HG03442 (cell line): ENCODE measurements around the gene CYP8B1.

Experiments used
- ATAC-seq: cut with Tn5 transposase; IDR thresholded peaks from one replicate; pipeline ENCODE4 v1.9.1; 2021; ENCODE audit warnings: mild to moderate bottlenecking, moderate library complexity; ENCODE audit not compliant: unreplicated experiment

CYP8B1 gene, protein sequence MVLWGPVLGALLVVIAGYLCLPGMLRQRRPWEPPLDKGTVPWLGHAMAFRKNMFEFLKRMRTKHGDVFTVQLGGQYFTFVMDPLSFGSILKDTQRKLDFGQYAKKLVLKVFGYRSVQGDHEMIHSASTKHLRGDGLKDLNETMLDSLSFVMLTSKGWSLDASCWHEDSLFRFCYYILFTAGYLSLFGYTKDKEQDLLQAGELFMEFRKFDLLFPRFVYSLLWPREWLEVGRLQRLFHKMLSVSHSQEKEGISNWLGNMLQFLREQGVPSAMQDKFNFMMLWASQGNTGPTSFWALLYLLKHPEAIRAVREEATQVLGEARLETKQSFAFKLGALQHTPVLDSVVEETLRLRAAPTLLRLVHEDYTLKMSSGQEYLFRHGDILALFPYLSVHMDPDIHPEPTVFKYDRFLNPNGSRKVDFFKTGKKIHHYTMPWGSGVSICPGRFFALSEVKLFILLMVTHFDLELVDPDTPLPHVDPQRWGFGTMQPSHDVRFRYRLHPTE

DNA sequence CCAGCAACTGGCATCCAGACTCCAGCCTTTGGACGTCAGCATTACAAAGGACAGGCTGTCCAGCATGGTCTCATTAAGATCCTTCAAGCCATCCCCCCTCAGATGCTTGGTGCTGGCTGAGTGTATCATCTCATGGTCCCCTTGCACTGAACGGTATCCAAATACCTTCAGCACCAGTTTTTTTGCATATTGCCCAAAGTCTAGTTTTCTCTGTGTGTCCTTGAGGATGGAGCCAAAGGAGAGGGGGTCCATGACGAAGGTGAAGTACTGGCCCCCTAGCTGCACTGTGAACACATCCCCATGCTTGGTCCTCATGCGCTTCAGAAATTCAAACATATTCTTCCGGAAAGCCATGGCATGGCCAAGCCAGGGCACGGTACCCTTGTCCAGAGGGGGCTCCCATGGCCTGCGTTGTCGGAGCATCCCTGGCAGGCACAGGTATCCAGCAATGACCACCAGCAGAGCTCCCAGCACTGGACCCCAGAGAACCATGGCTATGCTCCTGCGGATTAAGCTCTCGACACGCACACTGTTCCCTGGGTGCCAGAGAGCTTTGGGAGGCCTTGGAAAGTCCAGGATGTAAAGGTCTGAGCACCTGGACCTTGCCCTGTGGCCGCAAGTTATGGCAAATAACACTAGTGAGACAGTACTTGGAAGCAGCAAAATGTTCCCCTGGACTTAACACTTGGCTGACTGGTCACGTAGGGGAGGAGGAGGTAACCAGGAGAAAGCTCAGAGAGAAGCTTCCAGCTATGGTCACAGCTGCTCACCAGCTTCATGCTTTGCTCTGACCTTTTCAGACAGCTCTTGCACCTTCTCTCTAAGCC, at the start of gene CYP8B1:
CYP8B1 (minus strand) TSS at position 555 of the 827 bp plus-strand sequence; CDS start at position 492, 63 bp downstream.
- no peak for ATAC-seq

DNA sequence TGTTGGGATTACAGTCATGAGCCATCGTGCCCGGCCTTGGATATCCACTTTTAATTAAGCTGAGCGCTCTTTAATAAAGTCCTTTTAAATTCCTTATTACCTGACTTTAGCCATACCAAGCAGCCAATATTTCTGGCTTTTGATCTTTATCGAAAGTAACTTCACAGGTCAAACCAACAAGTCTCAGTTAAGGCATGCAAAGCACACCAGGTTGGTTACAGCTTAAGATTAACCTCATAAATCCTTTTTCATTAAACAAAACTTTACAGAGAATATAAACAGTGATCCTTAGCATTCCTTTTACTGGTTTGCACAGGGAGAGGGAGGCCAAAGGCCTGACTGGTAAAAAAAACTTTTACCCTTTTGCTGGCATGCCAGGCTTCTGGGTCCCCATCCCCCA, 47.9 kb upstream of the CYP8B1 start:
- ATAC-seq: no peak

DNA sequence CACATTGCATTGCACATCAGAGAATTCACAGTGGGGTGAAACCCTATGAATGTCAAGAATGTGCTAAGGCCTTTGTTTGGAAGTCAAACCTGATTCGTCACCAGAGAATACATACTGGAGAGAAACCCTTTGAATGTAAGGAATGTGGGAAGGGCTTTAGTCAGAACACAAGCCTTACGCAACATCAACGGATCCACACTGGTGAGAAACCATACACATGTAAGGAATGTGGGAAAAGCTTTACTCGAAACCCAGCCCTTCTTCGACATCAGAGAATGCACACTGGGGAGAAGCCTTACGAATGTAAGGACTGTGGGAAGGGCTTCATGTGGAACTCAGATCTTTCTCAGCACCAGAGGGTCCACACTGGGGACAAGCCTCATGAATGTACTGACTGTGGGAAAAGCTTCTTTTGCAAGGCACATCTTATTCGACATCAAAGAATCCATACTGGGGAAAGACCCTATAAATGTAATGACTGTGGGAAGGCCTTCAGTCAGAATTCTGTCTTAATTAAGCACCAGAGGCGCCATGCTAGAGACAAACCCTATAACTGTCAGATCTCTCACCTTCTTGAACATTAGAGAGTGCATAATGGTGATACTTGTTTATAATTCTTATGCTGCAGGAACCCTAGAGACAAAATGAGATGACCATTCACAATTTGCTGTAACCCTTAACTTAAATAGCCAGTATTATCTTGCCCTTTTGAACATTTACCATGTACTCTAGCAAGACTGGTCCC, 39.3 kb upstream of the CYP8B1 start:
- ATAC-seq: no peak

DNA sequence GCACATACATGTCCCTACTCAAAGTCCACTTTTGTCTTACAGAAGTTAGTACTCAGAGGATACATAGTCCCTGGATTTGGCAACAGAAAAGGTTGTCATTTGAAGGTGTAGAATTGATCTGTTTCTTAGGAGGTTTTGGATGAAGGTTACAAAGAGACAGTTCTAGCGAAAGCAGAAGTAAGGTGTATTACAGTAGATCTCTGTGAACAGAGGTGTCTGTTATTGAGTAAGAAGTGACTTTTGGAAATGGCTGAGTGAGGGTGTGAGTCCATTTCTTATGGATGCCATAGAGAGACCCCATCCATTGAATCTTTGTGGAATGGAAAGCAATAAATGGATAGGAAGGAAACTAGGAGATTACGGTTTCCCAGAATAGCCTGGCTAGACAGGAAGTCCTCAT, 35.9 kb upstream of the CYP8B1 start:
- no peak for ATAC-seq

DNA sequence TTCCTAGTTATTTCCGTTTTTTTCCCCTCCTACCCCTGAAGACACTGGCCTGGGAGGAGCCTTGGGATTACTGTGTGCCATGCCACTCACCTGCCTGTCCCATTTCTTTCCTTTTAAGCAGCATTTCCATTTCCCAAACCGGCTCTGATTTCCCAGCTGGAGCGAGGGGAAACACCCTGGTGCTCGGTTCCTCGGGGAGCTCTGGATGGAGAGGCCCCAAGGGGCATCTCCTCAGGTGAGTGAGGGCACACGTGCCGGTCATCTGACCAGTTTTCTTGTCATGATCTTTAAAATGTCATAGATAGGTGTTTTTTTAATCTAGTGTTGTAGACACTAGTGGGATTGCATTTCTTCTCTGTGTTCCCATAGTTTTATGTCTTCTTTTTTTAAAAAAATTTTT, 33.0 kb upstream of the CYP8B1 start:
- ATAC-seq: no peak

DNA sequence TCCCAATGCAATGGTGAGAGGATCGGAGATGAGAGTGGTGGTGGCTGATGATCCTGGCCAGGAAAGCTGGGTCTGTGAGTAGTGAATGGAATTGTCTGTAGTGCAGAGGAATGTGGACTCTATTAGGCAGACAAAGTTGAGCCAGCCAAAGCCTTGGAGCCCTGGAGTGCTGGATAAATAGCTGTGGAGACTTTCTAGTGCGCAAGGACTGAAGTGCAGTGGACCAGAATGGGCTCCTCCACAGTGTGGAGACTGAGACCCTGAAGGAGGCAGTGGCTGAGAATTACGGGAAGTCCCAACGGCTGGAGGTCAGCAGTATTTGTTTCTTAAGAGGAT, 31.1 kb upstream of the CYP8B1 start:
- no peak for ATAC-seq

DNA sequence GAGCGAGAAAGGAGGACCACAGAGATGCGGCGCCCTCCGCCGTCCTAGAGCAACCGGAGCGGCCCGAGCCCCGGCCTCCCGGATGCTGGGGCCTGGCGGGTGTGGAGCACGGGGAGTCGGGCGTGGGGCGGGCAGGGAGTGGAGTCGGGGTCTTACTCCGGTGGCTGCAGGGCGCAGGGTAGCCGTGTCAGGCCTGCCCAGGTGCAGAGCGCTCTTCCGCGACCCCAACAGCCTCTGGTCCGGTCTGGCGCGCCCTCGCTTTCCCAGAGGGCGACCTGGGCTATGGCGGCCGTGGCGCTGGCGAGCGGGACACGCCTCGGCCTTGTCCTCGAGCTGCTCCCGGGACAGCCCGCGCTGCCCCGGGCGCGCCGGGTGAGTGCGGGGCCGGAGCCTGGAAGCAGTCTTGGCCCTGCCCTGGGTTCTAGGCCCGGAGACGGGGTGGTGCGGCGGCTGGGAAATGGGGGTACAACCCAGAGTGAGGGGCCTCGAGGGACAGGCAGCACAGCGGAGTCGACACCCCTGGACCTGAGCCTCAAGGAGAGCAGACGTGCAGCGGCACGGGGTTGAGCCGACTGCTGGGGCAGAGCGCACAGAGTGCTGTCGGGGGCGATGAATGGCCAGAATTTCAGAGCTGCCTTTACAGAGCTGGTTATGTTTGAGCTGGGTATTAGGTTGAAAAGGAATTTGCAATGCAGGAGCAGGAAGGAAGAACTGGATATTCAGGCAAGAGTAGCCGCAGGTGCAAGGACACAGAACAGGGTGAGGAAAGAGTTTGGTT, 30.6 kb upstream of the CYP8B1 start, which contains the start of gene ZNF662:
ZNF662 (plus strand) TSS at position 73 of the 778 bp plus-strand sequence. CDS start 1,973 bp downstream, outside the sequence.
- no peak for ATAC-seq

DNA sequence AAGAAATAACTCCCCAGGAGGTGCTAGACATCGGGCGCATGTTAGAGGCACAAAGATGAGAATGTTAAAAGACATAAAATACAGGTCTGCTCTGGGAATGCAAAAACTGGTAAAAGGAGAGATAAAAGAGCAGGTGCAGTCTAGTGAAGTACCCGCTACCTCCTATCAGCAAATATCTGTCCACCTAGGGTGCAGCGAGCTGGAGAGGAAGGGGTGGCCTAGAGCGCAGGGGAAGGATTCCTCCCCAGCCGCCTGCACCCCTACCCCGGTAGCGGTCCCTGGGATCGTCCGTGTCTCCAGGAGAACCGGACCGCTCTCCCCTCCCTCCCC, 30.0 kb upstream of the CYP8B1 start:
- ATAC-seq: no peak

DNA sequence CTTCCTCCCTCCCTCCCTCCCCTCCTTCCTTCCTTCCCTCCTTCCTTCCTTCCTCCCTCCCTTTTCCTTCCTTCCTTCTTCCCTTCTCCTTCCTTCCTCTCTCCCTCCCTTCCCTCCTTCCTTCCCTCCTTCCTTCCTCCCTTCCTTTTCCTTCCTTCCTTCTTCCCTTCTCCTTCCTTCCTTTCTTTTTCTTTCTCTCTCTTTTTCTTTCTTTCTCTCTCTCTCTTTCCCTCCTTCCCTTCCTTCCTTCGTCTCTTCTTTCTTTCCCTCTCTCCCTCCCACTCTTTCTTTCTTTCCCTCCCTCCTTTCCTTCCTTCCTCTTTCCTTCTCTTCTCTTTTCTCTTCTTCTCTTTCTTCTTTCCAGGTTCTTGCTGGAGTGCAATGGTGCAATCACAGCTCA, 28.4 kb upstream of the CYP8B1 start:
- ATAC-seq: no peak

DNA sequence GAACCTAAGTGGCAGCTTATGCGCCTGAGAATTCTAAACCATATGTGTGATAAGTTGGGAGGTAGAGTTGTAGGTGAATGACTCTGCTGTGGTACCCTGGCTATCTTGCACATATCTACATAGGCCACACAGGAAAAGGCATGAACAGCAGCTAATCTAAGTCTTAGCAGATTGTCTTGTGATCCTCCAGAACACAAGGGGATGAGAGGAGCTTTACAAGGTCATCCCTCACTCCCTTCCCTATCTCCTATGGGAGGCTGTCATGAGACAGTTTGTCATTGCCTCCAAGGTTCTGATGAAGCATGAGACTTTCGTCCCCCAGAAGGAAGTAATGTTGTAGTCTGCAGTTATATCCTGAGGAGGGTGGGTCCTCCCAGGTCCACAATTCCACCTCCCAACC, 26.6 kb upstream of the CYP8B1 start:
- ATAC-seq: no peak

DNA sequence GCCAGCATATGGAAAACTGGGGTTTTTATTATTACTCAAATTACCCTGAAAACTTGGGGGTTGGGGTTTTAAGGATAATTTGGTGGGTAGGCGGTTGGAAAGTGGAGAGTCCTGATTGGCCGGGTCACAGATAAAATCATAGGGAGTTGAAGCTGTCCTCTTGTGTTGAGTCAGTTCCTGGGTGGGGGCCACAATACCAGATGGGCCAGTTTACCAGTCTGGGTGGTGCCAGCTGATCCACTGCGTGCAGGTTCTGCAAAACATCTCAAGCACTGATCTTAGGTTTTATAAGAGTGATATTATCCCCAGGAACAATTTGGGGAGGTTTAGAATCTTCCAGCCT, 25.4 kb upstream of the CYP8B1 start:
- ATAC-seq: no peak

DNA sequence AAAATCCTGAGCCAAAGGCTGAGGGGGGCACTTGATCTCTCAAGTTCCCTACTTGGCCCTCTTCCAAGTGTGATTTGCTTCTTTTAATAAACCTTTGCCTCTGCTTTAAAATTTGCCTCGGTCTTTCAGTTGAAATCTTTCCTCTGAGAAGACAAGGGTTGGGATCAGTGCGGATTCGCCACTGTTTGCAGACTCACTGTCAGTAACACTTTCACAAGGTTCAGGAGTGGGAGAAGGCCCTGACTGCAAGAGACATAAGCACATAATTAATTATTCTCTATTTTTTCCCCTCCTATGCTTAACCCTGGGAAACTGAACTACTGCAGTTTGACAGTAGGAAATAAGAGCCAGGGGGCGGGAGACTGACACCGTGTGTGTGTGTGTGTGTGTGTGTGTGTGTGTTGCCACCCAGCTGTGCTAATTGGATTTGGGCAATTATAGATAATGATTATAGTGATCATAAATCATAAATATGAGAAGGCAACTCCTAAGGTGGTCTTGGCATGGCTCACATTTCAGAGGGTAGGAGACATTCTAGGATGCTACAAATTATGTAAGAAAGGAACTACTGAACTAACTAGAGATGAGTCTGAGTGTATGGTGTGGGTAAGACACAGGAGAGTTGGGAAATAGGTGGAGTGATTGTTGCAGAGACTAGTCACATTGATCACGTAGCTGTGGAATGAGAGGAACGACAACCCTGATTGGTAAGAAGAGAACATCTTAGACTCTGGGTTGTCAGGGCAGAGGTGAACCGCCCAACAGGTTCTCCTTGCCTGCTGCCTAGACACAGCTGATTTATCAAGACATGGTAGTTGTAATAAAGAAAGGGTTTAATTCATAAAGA, 24.8 kb upstream of the CYP8B1 start:
- ATAC-seq: no peak

DNA sequence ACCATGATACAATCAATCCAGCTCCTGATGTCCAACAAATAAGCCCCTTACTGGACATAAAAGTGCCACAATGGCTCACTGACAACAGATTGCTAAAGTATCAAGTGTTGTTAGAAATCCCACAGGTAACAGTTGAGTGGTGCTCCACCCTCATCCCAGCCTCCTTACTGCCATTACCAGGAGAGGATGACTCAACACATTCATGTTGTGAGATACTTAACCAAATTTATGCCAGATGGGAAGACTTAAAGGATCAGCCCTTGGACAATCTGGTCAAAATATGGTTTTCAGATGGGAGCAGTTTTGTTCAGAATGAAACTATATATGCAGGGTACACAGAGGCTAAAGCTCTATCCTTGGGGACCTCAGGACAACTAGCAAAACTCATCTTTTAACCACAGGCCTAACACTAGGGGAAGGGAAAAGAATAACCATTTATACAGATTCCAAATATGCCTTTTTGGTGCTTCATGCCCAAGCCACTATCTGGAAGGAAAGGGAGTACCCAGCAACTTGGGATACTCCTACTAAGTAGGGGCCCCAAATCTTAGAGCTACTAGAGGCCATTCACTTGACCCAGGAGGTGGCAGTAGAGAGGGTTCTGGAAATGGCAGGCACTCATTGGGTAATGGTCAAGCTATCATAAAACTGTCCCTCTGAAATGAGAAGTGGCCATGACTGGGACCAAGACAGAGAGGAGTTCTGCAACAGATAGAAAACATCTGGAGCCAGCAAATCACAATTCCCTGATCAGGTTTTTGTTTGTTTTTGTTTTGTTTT, 23.4 kb upstream of the CYP8B1 start:
- no peak for ATAC-seq

DNA sequence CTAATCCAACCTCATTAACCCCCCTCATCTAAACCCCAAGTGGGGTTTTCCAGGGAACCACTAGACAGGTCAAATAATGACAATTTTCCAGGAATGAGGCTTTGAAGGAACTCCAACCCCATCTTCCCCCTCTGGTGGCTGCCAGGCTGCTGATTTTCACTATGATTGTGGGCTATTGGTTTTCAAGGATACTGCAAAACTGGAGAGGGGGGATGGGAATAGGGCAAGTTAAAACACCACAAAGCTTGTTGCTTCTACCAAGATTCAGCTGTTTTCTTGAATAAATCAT, 19.8 kb upstream of the CYP8B1 start:
- ATAC-seq: no peak

DNA sequence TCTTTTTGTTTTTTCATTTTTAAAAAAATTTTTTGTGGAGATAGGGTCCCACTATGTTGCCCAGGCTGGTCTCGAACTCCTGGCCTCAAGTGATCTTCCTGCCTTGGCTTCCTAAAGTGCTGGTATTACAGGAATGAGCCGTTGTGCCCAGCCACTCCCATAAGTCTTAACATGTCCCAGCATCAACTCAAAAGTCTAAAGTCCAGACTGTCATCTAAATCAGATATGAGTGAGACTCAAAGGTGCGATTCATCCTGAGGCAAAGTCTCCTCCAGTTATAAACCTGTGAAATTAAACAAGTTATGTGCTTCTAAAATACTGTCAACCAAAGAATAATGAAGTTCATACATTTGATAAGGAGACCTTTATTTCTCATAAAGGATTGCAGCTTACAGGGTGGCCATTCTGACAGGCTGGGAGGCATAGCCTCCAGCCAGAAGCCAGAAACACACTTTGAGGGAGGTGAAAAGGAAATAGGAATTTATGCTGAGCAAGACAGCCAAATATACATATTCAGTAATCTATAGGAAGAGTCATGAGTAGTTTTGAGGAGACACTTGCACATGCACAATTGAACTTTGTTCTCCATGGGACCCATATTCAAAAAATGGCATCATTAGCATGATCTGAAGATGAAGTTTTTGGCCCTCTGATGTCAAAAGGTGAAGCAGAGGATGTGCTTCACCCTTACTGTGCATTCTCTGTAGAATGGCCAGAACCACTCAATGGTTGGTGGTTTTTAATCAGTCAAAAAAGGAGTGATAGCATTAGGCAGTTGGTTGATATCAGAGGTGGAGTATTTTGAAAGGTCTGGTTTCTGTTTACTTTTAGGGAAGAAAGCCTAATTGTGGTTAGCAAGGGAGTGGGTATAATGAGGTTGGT, 19.3 kb upstream of the CYP8B1 start:
- no peak for ATAC-seq

DNA sequence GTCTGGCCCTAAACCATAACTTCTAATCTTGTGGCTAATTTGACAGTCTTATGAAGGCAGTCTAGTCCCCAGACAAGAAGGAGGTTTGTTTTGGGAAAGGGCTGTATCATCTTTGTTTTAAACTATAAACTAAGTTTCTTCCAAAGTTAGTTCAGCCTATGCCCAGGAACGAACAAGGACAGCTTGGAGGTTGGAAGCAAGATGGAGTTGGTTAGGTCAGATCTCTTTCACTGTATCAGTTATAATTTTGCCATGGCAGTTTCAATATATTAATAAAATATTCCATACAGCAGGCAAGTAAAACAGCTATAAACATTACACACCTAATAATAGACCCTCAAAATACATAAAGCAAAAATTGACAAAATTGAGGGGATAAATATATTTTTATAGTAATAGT, 17.1 kb upstream of the CYP8B1 start:
- ATAC-seq: no peak

DNA sequence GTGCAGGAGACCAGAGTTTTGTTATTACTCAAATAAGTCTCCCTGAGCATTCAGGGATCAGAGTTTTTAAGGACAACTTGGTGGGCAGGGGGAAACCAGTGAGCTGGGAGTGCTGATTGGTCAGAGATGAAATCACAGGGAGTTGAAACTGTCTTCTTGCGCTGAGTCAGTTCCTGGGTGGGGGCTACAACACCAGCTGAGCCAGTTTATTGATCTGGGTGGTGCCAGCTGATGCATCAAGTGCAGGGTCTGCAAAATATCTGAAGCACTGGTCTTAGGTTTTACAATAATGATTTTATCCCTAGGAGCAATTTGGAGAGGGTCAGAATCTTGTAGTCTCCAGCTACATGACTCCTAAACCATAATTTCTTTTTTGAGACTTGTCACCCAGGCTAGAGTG, 16.5 kb upstream of the CYP8B1 start:
- no peak for ATAC-seq

DNA sequence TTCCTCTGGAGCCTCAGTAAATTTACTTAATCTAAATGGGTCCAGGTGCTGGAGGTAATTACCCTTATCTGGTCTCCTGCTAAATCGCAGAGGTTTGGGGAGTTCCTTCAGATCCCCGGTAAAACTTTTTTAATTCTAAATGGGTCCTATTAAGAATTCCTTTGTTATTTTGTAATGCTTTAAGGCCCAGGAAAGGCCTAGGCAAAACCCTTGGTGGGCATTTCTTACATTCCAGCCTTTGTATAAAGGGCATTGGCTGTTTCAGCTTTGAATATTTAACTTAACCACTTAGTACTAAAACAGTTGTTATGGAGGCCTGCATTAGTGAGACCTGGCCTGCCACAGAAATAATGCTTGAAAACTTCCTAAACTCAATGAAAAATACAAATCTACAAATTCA, 15.4 kb upstream of the CYP8B1 start:
- no peak for ATAC-seq
